Erythroblast (primary cell): ENCODE measurements around the gene UCK1.

Experiments used
- DNase-seq, 2 experiments: peaks; one replicate each; lab custom pipeline; 2025; lab: John Stamatoyannopoulos, UW
- GATA1 ChIP-seq: IDR thresholded peaks from 2 replicates; pipeline ENCODE4 v1.6.1; 2011; ENCODE audit warnings: low read depth, mild to moderate bottlenecking, control low read depth, low read length, moderate library complexity
- POLR2A ChIP-seq: IDR thresholded peaks from 2 replicates; pipeline ENCODE4 v1.6.1; 2011; ENCODE audit warnings: mild to moderate bottlenecking, low read length

UCK1 gene

DNA sequence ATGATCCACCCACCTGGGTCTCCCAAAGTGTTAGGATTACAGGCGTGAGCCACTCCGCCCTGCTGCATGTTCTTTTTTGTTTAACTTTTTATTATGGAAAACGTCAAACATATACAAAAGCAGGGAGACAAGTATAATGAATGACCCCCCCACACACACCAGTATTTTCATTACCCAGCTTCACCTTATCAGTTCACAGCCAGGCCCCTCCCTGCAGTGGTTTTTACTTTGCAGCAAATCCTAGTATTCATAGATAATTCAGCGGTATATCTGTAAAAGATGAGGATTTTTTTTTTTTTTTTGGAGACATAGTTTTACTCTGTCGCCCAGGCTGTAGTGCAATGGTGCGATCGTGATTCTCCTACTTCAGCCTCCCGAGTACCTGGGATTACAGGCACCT lies 26.1 kb downstream of the UCK1 start:
- TF ChIP-seq POLR2A (no peak), GATA1 (no peak)
- DNase-seq = peak in 1 of 2 experiments; percentile 46

DNA sequence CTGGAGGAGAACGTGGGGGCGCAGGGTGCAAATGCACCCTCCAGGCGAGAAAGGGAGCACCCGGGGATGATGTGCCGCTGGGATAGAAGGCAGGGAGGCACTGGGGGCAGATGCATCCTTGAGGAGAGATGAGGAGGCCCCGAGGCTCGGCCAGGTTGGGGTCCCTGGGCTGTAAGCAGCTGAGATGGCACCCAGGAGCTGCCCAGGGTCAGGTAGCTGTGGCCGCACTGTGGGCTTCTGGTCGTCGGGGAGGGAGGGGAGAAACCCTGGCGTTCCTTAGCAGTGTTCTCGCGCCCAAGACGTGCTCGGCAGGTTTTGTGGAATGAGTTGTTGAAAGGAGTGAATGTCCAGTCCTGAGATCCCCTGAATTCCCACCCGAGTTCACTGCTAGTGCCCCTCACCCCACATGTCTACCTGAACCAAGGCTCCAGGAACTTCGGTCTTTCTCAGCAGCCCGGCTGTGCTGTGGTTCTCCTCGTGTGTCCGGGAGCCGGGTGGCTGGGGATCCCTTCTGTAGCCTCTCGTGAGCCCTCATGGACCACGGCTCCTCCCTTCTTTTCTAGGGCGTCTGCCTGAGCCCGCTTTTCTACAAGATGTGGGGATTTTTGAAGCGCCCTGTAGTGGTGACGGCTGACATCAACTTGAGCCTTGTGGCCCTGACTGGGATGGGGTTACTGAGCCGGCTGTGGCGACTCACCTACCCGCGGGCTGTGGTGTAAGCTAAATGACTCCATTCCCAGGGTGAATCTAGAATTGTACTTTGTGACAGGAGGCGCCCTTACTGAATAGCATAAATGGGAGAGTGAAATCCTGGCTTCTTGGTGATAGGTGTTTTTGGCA lies 27.2 kb downstream of the UCK1 start:
- peak; percentile 13 to 20 for DNase-seq
- TF ChIP-seq GATA1 = no peak
- no peak for TF ChIP-seq POLR2A

DNA sequence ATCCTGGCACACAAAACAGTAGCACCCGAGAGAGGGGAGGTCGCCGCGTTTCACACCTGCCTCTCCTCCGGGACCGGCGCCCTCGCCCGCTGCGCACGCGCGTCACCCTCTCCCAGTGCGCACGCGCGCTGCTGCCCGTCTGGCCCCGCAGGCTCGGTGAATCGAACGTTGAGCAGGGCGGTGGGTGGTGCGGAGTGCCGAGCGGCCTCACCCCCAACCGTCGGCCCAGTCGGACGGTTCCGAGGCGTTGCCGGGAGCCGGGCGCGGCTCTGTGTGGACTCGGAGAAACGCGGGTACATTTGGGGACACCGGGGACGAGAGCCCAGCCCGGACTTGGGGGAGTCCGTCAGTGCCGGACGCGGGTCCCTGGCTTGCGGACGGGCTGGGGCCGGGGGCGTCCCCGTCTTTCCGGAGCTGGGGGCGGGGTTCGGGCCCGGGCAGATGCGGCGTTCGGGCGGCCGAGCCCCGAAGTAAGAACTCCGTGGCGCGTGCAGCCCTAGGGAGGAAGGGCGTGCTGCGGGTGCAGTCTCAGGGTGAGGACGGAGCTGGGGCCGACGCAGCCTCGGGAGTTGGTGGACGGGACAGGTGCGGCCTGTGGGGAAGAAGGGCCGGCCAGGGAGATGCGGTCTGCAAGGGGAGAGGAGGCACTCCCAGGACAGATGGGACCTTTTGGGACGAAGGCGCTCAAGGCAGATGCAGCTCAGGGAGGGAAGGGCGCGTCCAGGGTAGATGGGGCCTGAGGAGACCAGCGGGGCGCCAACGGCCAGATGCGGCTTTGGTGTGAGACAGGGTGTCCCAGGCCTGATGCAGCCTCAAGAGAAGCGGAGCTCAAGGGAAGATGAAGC lies 28.1 kb downstream of the UCK1 start, which contains the start of gene POMT1:
Gene POMT1, plus strand, starts transcription at position 138 of the 845 bp plus-strand sequence. CDS start 1,301 bp downstream, outside the sequence.
- TF ChIP-seq GATA1 = no peak

DNA sequence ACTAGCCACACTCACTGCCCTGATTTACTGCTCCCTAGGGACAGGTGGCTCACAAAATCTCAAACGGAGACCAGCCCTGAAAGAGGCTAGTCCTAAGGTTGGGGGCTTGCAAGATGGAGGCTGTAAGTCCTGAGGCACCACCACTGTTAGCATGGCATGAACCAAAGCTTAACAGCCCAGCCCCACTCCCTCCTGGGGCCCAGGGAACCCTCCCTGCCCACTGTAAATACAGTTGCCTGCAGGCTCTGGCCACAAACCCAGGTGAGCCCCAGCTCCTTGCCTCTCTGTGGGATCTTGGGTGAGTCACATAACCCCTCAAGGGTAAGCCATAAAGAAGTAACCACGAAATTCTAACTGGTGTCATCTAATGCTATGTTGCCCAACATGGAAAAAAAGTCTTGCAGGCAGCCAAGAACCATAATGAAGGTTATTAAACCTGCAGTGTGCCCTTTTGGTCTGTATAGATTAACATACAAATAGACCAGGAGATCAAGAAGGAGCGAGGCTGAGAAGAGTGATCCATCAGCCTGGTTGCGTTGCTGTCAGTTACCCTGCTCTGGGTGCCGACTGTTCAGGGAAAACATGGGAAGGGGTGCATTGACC lies 30.0 kb downstream of the UCK1 start:
- DNase-seq = no peak

More for the DNA sequence above, 28.1 kb downstream of the UCK1 start, which contains the start of gene POMT1:
- DNase-seq = peak; percentile 85 to 90

DNA sequence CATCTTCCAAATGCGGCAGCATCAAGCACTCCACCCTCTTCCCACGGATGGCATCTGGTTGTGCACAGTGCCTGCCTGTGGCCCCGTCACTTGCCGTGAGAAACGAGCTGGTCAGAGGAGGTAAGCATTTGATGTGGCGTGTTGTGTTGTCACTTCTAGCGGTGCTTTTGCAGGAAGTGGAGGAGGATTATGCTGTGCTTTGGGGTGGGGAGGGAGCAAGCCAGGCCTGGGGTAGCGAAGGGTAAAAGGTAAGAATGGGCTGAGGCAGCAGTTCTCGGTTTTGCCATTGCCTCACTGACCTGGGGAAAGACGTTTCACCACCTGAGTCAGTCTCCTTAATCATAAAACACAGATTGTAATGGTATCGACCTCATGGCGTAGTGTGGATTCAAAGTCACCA lies 30.7 kb downstream of the UCK1 start:
- TF ChIP-seq GATA1 (no peak), POLR2A (no peak)
- no peak for DNase-seq

More for the DNA sequence above, 30.0 kb downstream of the UCK1 start:
- TF ChIP-seq GATA1 (no peak), POLR2A (no peak)

DNA sequence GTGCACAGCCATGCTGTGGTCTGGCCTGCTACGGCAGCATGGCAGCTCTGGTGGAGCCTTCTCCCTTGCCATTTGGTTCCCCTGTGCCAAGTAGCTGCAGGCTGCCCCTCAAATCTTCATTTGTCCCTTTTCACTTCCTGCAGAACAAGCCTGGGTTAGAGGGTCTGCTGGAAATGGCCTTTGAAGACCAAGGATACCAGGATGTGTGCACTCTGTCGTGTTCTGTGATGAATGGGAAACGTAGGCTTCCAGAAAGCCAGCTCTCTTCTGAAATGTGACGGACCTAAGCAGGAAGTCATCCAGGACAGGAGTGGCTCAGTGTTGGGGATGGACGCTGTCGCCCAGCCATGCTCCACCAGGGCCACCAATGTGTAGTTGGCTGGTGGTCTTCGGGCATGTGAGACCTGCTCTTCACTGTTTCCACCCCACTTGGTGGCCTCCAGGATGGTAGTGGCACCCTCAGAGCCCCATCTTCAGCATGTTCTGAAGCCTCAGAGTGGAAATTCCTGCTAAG lies 31.8 kb downstream of the UCK1 start:
- TF ChIP-seq POLR2A = no peak
- no peak for DNase-seq

DNA sequence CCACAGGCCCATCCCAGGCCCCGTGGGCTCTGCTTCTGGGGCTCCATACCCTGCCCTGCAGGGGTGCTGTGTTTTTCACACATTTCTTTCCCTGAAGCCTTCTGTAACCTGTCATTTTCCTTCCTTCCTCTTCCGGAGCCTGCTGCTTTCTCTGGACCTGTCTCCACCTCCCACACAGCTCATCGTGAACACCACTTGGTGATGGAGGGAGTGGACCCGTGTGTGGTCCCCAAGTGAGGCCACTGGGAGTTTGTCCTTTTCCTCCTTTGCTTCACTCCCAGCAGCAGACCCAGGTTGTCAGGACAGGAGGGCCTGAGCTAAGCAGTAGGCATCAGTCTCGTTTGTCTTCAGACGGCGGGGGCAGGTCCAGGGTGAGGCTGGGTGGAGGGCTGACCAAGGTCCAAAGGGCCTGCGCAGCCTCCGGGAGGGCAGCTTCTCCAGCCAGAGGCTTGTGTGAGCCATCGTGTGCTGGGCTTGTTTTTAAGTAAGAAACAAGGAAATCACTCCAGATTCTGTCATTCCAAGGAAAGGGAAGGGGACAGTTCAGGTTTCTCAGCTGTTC lies 34.1 kb downstream of the UCK1 start:
- DNase-seq = no peak

DNA sequence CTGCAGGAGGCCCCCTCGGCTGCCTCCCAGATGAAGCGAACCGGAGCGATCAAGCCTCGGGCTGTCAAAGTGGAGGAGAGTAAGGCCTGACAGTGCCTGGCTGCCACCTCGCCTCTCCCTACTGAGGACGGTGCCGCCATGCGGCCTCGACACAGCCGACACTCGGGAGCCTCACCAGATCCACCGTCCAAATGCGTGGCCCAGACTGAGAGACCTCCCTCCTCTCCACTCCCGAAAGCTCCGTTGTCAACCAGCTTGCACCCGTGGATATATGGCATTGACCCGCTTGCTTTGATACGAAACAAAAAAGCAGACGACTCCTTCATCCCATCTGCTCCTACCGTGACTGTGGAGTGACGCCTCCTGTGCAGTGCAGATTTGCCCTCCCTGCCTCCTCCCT lies 35.3 kb downstream of the UCK1 start:
- no peak for DNase-seq
- no peak for TF ChIP-seq GATA1
- no peak for TF ChIP-seq POLR2A

More for the DNA sequence above, 34.1 kb downstream of the UCK1 start:
- TF ChIP-seq GATA1 = no peak
- no peak for TF ChIP-seq POLR2A

DNA sequence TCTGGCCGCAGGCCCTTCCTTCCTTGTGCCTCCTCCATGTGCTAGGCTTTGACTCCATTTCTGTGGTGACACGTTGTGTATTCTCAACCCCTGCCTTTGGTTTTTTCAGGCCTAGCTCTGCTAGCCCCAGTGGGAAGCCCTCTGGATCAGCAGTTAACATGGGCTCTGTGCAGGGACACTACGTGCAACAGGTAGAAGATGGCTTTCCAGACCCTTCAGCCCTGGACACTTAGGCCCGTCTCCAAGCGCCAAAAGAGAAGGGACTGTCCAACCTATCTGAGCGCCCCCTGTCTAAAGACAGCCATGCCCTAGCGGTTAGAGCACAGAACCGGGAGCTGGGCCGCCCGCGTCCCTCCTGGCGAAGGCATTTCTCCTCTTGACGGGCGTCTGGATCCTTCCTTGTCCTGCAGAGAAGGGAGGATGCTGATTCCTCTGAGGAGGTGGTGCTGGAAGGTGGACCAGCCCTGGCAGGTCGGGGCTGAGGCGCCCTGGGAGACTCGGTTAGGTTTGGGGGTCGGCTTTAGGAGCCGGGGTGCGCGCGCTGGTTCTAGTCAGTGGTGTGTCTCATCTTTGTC lies 36.7 kb downstream of the UCK1 start:
- no peak for TF ChIP-seq POLR2A
- TF ChIP-seq GATA1 = no peak
- DNase-seq = no peak

DNA sequence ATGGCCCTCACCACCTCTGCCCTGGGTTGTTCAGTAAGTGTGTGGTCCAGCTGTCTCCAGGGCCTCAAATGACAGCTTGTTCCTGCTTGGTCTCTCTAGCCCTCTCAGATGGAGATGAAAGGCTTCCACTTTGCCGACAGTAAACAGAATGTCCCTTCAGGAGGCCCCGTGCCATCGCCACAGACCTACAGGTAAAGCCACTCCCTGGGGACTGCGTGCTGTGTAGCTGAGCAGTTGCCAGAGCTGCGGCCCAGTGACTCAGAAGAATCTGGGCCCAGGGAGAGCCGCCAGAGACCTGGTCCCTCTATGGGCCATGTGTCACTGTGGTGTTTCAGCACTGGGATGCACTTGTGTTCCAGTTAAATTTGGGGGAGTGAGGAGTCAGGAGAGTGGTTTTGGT lies 39.0 kb downstream of the UCK1 start:
- TF ChIP-seq GATA1 = no peak
- TF ChIP-seq POLR2A = no peak
- DNase-seq = no peak

DNA sequence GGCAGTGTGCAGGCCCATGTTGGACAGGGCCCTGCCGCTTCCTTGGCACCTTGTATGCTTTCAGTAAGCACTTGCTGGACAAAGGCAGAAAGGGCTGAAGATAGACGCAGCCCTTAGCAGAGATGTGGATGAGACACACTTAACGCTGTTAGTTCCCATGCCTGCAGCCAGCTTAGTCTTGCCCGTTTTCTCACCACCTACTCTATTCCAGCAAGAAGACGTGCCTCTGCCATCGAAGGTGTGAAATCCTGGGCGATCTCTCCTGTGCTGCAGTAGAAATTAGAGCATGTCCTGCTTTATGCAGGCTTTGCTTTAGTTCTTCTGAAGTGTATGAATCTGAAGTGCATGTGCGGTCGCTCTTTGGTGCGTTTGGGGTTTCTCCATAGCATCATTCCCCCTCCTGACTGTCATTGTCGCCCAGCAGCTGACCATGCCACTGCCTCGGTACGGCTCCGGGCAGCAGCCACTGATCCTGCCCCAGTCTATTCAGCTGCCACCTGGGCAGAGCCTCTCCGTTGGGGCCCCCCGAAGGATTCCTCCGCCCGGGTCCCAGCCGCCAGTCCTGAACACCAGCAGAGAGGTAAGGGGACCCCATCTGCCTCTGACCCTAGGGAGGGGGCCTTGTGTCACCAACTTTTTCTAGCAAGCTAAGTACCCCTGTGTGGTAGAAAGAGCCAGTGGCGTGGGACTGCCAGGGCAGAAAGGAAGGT lies 39.9 kb downstream of the UCK1 start:
- no peak for DNase-seq
- TF ChIP-seq GATA1 = no peak

DNA sequence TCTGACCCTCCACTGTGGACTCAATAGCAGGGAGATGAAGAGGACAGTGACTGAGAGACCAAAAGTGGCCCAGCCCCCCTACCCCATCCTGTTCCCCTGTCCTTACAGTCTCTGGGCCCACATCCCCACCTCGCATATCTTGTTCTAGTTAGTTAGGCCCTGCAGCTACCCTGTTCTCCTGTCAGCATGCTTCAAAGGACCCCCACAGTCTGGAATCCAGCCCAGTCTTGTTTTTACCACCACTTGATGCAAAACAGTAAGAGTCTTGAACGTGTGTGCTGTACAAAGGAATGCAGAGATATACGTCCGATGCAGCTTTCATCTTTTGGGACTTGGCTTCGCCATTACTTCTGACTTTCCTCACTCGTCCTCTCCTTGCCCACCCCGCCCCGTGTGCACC lies 40.5 kb downstream of the UCK1 start:
- no peak for TF ChIP-seq POLR2A
- no peak for TF ChIP-seq GATA1
- DNase-seq = no peak
